ENCODE results near the gene NOS1. TPM values are rescaled to one million over a fixed set of nuclear protein-coding genes. Genes with fewer than 3 reads are reported as not detected.

Gene NOS1
- total RNA-seq, 2 donors from 2014 or later = 0.06 to 0.45 TPM

- intact Hi-C loops (cut with DNase I, micrococcal nuclease) = loop anchor here in 1 of 2 donors (5.0 kb wide), 2 partner anchors 220 to 470 kb away; no protein-coding TSS in a partner anchor
- peak; percentile 74 for ATAC-seq
- peak; percentile 37 to 72 for DNase-seq
These were observed 5.7 kb upstream of the NOS1 start for GRCh38 chr12:117367006-117367638.

- no peak for ATAC-seq
- DNase-seq = no peak
- intact Hi-C loops (cut with DNase I, micrococcal nuclease) = loop anchor here in 1 of 2 donors (5.0 kb wide), 2 partner anchors 222 to 472 kb away; no protein-coding TSS in a partner anchor
These were observed 3.7 kb upstream of the NOS1 start for GRCh38 chr12:117365049-117365616.

GRCh38 chr12:117363953-117364486, 2.6 kb upstream of the NOS1 start:
- no peak for DNase-seq
- no peak for ATAC-seq
- intact Hi-C loops (cut with DNase I, micrococcal nuclease) = no loop called here

- no peak for ATAC-seq
- intact Hi-C loops (cut with DNase I, micrococcal nuclease) = no loop called here
These were observed 1.7 kb upstream of the NOS1 start for GRCh38 chr12:117363056-117363662.

GRCh38 chr12:117362391-117362790, 965 bp upstream of the NOS1 start:
- intact Hi-C loops (cut with DNase I, micrococcal nuclease) = no loop called here
- ATAC-seq = no peak
- DNase-seq = no peak

More at GRCh38 chr12:117363056-117363662, 1.7 kb upstream of the NOS1 start:
- DNase-seq = no peak

GRCh38 chr12:117361905-117362304, 479 bp upstream of the NOS1 start:
- intact Hi-C loops (cut with DNase I, micrococcal nuclease) = no loop called here
- ATAC-seq (no peak), DNase-seq (no peak)

- DNase-seq (no peak), ATAC-seq (no peak)
- intact Hi-C loops (cut with DNase I, micrococcal nuclease) = no loop called here
These were observed 677 bp downstream of the NOS1 start for GRCh38 chr12:117360551-117361346.

- DNase-seq = no peak
- intact Hi-C loops (cut with DNase I, micrococcal nuclease) = no loop called here
- ATAC-seq = no peak
These were observed 1.2 kb downstream of the NOS1 start for GRCh38 chr12:117360222-117360550.

GRCh38 chr12:117359029-117359845, 2.2 kb downstream of the NOS1 start:
- intact Hi-C loops (cut with DNase I, micrococcal nuclease) = no loop called here
- no peak for ATAC-seq
- DNase-seq = no peak

- no peak for ATAC-seq
- intact Hi-C loops (cut with DNase I, micrococcal nuclease) = no loop called here
- DNase-seq = no peak
These were observed 5.4 kb downstream of the NOS1 start for GRCh38 chr12:117356048-117356447.

GRCh38 chr12:117352883-117353282, 8.5 kb downstream of the NOS1 start:
- no peak for DNase-seq
- intact Hi-C loops (cut with DNase I, micrococcal nuclease) = no loop called here
- no peak for ATAC-seq

- DNase-seq = no peak
- no peak for ATAC-seq
These were observed 9.2 kb downstream of the NOS1 start for GRCh38 chr12:117352206-117352605.

GRCh38 chr12:117350140-117350539, 11.3 kb downstream of the NOS1 start:
- intact Hi-C loops (cut with DNase I, micrococcal nuclease) = no loop called here
- no peak for DNase-seq
- ATAC-seq = no peak

More at GRCh38 chr12:117352206-117352605, 9.2 kb downstream of the NOS1 start:
- intact Hi-C loops (cut with DNase I, micrococcal nuclease) = no loop called here

GRCh38 chr12:117347588-117347987, 13.8 kb downstream of the NOS1 start:
- intact Hi-C loops (cut with DNase I, micrococcal nuclease) = no loop called here
- DNase-seq = no peak
- no peak for ATAC-seq

- DNase-seq (no peak), ATAC-seq (no peak)
- intact Hi-C loops (cut with DNase I, micrococcal nuclease) = no loop called here
These were observed 16.7 kb downstream of the NOS1 start for GRCh38 chr12:117344716-117345115.

- intact Hi-C loops (cut with DNase I, micrococcal nuclease) = no loop called here
- ATAC-seq = no peak
- no peak for DNase-seq
These were observed 17.6 kb downstream of the NOS1 start for GRCh38 chr12:117343849-117344248.

- intact Hi-C loops (cut with DNase I, micrococcal nuclease) = no loop called here
- ATAC-seq (no peak), DNase-seq (no peak)
These were observed 18.1 kb downstream of the NOS1 start for GRCh38 chr12:117343296-117343695.

GRCh38 chr12:117342682-117343081, 18.7 kb downstream of the NOS1 start:
- intact Hi-C loops (cut with DNase I, micrococcal nuclease) = no loop called here
- ATAC-seq (no peak), DNase-seq (no peak)

- DNase-seq = no peak
- no peak for ATAC-seq
- intact Hi-C loops (cut with DNase I, micrococcal nuclease) = no loop called here
These were observed 19.2 kb downstream of the NOS1 start for GRCh38 chr12:117342247-117342646.

Data from left colon (tissue), 2 donors.